NCI-H526 (cell line): ENCODE measurements around the gene VWC2.

Experiments used
- DNase-seq, 2 experiments: peaks; one replicate each; lab custom pipeline; 2025; lab: John Stamatoyannopoulos, UW

Gene VWC2

DNA sequence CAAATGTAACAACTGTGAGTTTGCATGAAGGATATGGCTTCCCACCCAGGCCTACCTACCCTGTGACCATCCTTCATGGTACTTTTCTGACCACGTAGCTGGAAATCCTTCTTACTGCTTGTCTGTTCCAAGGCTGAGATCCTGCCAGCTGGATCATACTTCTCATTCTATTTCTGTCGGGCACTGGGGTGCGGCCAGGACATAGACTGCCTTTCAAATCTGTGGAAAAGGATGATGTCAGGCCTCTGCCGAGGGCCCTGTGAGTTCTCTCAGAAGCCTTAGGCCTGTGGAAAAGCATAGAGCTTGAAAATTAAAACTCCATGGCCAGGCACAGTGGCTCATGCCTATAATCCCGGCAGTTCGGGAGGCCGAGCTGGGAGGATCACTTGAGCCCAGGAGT lies 10.0 kb downstream of the VWC2 start:
- DNase-seq: no peak

DNA sequence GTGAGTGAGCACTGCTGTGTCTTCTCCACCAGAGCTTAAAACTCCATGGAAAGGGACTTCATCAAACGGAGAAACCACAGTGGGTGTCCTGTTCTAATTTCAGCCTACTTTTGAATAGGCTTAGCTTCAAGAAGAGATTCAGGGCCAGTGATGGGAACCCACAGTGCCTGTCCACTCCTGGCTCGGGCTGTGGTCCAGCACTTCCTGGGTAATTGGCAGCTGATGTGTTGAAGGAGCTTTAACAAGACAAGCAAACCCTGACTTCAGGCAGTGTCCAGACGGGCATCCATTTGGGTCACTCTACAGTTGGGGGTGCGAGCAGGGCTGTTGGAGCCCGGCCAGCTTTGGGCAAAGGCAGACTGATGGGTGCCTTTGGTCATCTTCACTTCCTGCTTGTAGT lies 14.5 kb downstream of the VWC2 start:
- DNase-seq: no peak

DNA sequence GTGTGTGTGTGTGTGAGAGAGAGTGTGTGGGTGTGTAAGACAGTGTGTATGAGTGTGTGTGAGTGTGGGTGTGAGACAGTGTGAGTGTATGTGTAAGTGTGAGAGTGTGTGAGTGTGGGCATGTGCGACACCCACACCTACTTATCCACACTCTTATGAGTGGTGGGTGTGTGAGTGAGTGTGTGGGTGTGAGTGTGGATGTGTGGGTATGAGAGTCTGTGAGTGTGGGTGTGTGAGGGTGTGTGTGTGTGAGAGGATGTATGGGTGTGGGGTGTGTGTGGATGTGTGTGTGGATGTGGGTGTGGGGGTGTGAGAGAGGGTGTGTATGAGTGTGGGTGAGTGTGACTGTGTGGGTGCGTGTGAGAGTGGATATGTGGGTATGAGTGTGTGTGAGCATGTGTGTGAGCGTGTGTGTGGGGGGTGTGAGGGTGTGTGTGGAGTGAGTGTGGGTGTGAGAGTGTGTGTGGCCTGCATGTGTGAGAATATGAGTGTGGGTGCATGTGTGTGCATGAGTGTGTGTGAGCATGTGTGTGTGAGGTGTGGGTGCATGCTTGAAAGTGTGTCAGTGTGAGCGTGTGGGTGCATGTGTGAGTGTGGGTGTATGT lies 15.1 kb downstream of the VWC2 start:
- no peak for DNase-seq

DNA sequence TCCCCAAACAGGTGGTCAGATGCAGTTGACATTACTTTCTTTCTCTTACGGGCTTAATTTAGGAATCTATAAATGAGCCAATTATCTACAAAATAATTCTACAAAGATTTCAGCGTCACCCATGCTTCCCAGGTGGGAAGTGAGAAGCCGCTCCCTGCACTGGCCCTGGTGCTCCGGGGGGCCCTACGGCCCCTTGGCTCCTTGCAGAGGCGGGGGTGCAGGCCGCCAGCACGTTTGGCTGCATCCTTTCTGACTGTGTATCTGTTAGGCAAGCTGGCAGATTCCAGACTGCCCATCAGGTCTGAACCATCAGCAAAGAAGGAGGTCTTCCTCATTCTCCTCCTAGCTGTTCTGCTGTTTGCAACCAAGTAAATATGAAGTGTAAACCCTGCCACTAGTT lies 16.3 kb downstream of the VWC2 start:
- no peak for DNase-seq

DNA sequence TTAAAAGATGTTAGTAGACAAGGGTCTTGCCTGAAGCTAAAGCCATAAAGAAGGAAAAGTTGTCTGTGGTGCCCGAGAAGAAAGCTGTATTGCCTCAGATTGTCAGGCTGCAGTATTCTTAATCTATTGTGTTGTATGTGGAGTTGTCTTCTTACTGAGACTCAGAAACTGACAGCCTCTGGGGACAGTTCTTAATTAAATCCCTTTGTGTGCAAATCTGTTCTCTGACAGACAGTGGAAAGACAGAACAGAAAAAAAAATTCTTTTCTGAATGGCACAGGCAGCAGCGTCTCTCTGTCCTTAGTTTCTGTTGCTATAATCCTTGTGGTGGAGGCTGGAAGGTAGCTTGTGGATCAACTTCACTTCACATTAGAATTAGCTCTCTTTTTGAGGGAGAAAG lies 16.8 kb downstream of the VWC2 start:
- DNase-seq: no peak

DNA sequence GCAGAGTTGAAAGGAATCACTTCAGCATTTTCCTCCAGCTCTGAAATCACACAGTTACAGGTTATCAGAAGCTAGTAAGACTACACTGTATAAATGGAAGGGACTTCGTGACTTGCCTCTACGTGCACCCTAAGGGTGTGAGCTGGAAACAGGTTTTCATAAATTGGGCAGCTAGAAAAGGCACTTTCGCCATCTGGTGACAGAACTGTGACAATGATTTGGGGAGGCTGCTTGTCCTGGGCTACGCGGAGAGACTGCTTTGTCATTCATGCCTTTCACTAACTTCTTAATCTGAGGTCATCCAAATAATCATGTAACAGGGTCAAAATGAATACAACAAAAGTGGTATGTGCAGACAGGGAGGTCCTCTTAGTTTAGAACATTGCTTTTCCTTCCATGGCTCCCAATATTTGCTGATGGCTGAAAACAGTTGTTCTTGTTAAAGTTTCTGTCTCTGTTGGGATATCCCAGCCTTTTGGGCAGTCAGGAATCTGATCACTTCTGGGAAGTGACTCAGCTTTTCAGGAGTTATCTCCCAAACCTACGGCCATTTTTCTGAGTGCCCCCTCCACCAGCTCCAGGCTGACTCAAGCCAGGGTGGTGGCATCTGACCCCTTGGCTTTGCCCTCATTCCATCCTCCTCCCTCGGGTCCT lies 17.8 kb downstream of the VWC2 start:
- peak in 1 of 2 experiments; percentile 37 for DNase-seq

DNA sequence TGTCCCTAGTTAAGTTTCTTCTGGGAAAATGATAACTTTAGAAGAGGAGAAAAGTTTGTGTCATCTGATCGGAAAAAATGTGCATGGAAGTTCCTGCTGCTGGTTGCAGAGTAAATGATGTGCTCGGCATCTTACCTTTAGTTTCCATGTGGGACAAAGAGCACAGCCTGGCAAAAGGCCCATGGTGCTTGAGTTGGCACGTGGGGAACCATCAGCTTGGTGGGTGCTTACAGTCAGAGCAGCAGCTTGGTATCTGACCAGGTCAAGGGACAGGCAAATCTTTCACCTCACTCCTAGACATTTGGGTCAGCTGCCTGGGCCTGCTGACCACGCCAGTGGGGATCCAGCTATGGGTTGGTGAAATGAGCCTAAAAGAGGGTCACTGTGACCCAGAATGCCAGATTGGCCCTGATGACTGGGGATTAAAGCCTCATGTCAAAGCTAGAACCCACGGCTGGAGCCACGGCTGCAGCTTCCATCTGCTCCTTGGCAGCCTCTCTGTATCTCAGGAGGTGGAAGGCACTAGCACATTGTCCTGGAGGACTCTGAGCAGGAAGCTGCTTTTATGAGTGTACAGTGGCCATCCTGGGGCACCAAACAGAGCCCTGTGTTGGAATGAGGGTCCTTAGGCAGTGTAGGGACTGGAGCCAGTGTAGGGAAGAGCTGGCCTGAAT lies 24.7 kb downstream of the VWC2 start:
- no peak for DNase-seq

DNA sequence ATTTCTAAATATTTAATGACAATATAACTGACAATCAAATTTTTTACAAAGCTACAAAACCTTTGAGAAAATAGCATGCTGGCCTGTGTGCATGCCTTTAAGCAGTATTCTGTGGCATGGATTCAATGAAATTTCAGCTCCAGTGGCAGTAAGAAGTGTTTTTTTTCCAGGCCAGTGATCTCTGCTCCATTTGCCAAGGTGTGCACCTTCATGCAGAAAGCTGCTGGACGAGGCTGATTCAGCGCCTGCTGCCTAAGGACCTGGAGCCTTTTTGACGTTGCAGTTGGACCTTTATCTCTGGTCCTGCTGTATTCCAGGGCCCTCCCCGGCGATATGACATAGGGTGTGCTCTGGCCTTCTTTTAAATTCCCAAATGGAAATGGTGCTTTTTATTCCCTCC lies 26.6 kb downstream of the VWC2 start:
- no peak for DNase-seq

DNA sequence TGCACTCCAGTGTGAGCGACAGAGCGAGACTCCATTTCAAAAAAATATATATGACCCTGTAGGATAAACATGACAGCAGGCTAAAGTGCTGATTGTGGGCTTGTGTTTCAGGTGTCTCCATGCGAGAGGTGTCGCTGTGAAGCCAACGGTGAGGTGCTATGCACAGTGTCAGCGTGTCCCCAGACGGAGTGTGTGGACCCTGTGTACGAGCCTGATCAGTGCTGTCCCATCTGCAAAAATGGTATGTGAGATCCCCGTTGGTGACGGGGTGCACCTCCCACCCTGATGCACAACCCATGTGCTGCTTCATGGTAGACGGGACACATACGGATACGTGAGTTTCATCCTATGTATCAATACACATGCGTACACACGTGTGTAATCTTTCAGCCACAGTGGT lies 29.2 kb downstream of the VWC2 start:
- no peak for DNase-seq

DNA sequence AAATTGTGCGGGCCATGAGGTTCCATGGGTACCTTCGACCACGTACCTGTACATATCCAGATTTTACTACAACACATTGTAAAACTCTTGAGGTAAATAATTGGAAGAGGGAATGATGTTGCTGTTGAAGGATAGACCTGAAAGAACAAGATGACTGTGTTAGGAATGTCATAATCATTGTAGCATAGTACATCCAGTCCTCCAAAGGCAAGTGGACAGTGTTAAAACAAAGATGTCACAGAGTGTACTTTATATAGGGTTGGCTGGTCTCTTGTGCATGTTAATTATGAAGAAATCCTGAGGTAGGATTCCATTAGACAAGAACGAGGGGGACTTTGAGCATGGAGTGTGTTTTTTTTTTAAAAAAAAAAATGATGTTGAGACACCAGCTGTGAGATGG lies 30.4 kb downstream of the VWC2 start:
- no peak for DNase-seq

DNA sequence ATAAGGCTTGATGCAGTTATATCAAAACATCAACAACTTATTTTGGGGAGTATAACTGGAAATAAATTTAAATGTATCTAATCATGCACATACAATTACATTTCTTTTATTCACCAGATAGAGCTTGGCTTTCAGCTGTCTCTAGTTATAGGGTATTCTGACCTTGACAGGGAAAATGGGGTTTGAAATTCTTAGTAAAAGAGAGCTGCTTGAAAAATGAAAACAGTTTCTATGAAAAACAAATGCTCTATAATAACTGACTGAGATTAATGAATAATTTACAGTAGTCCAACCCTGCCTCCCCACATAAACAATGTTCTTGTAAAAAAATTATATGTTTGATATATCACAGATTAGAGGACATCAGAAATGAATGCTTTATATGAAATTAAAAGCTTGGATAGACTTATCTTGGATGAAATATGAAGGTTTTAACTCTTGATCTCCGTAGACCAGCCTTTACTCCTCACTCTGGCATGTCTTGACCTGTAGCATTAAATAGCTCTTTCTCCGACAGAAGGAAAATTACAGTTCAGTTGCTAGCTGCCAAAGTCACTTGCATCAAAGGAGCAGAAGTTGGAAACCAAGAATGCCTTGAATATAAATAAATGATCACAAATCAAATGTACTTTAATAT lies 32.1 kb downstream of the VWC2 start:
- DNase-seq: no peak

DNA sequence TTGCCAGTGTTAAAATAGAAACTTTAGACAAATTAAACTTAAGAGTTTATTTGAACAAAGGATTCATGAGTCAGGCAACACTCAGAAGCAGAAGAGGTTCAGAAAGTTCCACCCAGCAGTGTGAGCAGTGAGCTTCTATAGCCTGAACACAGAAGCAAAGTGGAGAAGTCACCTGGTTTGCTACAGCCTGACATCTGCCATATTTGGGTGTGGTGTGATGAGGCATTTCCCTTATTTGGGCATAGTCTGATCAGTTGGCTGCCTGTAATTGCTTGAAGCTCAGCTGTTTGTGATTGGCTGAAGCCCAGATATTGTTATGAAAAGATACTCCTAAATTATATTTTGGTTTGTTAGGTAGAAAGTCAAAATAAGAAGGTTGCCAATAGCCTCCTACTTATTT lies 39.1 kb downstream of the VWC2 start:
- peak in 1 of 2 experiments; percentile 5 for DNase-seq

DNA sequence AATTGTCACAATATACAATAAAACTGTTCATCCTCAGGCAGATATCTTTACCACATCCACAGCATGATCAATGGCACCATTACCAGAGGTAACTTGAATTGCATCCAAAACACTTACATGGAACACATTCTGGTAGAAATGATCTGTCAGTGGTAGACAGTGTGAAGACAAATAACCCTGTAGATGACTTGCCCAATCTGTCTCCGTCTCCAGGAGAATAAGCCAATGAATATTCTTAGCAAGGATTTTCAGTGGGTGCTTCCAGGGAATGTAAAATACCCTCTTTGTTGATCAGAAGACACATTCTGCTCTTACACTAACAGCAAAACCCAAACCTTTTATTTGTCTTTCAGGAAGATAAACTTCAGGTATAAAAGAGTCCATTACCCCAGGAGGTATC lies 43.8 kb downstream of the VWC2 start:
- no peak for DNase-seq

DNA sequence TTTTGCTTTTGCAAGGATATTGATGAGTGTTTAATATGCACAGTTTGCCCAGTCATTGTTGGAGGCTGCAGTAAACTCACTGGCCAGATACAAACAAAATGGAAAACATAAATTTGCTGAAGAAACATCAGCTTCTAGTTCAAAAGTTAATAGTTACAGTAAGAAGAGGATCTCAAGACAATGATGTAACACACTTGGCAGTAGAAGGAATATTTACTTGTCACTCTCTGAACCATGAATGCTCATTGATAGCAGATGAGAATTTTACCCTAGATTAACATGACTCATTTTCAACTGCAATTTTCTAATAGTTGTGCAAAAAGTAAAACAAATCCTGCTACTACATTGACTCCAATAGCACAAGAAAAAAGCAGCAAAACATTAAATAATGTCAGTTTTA lies 47.7 kb downstream of the VWC2 start:
- DNase-seq: no peak

DNA sequence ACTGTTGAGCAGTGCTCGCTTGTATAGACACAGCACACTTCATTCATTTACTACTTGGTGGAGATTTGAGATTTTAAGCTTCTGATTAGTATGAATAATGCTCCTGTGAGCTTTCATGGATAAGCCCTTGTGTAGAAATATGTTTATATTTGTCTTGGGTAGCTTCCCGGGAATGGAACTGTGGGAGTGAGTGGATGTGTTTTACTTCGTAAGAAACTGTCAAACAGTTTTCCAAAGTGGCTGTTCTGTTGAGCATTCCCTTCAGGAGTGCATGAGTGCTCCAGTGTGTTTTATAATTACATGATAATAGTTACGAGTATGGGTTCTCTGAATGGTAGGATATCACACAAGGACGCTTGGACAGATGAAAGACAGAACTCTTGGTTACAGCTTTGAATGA lies 49.4 kb downstream of the VWC2 start:
- no peak for DNase-seq

DNA sequence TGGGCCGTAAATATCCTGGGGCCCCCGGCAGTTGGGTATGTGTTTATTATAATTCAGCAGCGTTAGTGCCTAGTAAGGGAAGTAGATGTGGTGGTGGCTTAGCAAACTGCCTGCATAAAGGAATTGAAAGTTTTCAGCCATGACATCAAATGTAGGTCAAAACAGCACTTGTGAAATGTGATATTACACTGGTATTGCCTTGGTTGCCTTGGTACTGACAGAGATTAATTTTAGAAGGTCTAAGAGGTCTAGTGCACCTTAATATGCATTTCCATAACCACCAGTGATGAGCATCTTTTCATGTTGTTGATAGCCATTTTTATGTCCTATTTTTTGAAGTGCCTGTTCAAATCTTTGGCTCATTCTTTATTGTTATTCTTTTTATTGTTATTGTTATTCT lies 50.1 kb downstream of the VWC2 start:
- DNase-seq: no peak

DNA sequence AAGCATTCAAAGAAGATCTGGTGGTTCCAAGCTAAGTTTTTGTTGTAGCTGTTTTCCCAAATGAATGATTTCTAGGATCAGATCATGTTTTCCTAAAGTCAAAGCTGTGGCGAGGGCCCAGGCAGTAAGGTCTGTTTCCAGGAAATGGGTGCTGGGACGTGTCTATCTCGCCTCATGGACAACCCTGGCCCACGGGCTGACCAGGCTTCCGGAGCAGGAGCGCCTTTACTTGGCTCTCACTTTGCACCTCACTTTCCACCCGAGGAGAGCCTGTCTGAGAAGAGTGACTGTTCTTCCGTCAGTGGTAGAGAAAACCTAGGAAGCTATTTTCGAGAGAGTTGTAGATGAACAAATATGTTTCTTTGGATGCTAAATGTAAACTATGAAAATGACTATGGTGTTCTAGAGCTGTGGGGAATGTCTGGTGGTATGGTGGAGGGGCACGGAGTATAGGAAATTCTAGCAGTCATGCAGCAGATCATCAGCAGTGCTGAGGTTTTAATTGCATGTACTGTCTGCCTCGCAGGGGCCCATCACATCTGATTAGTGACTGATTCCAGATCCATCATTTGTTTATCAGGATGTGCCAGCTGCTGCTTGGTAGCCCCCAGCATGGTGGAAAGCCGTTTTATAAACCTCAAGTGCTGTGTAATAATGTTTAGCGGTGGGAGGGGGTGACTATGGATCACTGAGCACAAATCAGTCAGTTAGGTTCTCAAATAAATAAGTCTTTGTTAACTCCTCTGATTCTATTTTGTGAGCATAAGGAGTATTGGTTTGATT lies 66.6 kb downstream of the VWC2 start:
- DNase-seq: peak; percentile 23 to 56

DNA sequence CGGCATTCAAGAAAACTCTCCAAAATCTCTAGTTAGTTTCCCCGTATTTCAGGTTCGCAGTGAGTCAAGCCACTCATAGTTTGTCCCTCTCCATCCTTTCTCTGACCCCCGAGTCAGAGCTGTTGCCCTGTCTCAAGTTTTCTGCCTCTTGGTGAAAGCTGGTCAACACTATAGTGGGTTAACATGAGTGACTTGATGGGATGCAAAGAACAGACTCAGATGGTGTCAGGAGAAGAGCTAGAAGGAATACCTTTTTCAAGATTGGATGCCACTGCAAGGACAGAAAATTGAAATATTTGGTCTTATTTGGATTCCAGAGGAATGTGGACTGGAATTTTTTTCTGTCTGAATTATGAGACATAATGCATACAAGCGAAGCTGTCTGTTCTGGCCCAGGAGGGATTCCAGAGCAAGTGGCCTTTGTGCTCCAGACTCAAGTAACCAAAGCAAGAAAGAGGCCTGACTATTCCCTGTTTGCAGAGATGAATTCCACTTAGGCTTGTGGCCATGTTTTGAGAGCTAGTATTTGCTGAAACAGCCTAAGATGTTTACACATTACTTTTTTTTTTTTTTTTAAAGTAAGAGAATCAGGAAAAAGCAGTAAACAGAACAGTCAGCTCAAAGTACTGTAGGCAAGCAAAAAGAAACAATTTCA lies 67.4 kb downstream of the VWC2 start:
- DNase-seq: no peak

DNA sequence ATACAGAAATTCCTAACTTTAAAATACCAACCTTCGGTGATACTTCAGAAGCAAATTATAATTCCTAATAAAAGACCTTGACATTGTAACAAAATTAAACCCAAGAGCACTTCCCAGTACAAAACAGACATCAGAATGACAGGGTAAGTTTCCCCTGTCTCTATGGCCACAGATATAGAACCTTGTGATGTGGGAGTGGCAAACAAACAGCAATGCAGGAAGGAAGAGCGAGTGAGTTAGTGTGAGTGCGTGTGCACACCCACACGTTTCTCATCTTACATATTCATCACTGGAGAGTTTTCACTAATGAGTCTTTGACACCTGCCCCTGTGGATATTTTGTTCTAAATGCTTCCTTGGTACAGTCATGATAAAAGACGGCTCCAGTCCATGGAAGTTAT lies 72.2 kb downstream of the VWC2 start:
- DNase-seq: no peak

DNA sequence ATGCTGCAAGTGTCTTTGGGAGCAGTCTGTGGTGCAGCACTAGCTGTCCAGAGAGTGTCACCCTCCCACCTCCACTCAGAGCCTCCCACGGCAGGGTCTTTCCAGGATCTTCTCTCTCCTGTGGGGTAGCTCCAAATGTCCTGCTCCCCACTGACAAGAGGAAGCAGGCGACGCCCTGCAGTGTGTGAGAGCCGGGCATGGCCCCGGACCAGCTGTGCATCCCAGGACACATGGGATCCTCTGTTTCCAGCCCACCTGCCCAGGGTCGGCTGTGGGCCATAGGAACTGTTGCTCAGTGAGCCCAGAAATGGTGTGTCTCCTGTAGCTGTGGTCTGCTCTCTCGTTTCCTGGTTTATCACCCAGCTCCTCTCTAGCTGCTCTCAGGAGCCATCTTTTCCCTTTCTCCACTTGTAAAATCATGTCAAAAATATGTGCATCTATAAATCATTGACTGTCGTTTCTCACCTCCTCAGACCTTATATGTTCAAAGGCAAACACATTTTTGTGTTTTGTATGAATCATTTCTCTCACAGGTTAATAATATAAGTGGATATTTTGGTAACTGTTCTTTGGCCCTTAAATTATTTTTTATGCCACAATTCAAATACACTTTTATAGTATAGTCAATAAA lies 74.9 kb downstream of the VWC2 start:
- DNase-seq: no peak

DNA sequence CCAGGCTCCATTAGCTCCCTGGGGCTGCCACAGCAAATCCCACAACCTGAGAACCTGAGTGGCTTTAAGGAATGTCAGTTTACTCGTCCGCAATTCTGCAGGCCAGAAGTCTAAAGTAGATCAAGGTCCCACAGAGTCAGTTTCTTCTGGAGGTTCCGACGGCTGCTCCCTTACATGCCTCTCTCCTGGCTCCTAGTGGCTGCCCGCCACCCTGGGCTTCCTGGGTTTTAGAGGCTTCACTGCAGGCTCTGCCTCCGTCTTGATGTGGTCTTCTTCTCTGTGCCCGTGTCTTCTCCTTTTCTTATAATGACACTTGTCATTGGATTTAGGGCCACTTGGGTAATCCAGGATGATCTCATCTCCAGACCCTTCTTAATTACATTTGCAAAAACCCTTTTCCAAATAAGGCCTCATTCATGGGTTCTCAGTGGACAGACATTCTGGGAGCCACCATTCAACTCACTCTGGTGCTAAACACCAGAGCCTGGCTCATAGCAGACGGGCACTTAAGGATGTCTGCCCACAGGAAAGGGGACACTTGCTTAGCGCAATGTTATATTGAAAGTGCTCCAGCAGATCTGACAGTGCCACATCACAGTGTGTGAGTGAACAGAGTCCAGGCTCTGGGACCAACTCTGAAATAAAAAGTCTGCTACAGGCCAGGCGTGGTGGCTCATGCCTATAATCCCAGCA lies 77.6 kb downstream of the VWC2 start:
- DNase-seq: no peak
